M059J (cell line): Measurements from ENCODE around the gene BEND7. TPM values are rescaled to one million over a fixed set of nuclear protein-coding genes. Genes with fewer than 3 reads are reported as not detected.
A peak's percentile ranks its signal among the peaks of the same experiment; 100 is the strongest.
"Not testable (repeated sequence)": the region's sequence is repeated elsewhere in the genome, so short reads cannot be mapped to it uniquely, and the experiment has no call there.

Experiments
- DNase-seq: peaks from one replicate; pipeline ENCODE4 v3.0.0-alpha.2; 2012; ENCODE audit warnings: low read depth
- total RNA-seq: library from RNA; depleted of rRNA; stranded (reverse); fragments of >200 nt; shearing (Covaris generic); gene quantifications from 2 replicates; pipeline ENCODE4 v1.2.3, GENCODE V29; 2014

The BEND7 gene
- total RNA-seq, 1 experiment from 2014 or later = 1.5 TPM

- no peak for DNase-seq
Observed at GRCh38 chr10:13481690-13482089, 47.1 kb downstream of the BEND7 start.

- no peak for DNase-seq
Observed at GRCh38 chr10:13475124-13475523, 53.7 kb downstream of the BEND7 start.

GRCh38 chr10:13473986-13474385 lies 54.8 kb downstream of the BEND7 start:
- DNase-seq = no peak

GRCh38 chr10:13472359-13472758 lies 56.5 kb downstream of the BEND7 start:
- no peak for DNase-seq

- no peak for DNase-seq
Observed at GRCh38 chr10:13470270-13470669, 58.5 kb downstream of the BEND7 start.

GRCh38 chr10:13462551-13462950 lies 66.3 kb downstream of the BEND7 start:
- DNase-seq = no peak

- DNase-seq = no peak
Observed at GRCh38 chr10:13458687-13459012, 70.2 kb downstream of the BEND7 start.

- DNase-seq = no peak
Observed at GRCh38 chr10:13457958-13458686, 70.7 kb downstream of the BEND7 start.

GRCh38 chr10:13453896-13454295 lies 74.9 kb downstream of the BEND7 start:
- no peak for DNase-seq

- DNase-seq = peak; percentile 48
Observed at GRCh38 chr10:13450069-13450468, 78.7 kb downstream of the BEND7 start.

GRCh38 chr10:13449296-13449695 lies 79.5 kb downstream of the BEND7 start:
- no peak for DNase-seq

- no peak for DNase-seq
Observed at GRCh38 chr10:13448216-13448615, 80.6 kb downstream of the BEND7 start.

- no peak for DNase-seq
Observed at GRCh38 chr10:13445656-13446400, 83.0 kb downstream of the BEND7 start.

- DNase-seq = no peak
Observed at GRCh38 chr10:13441476-13441875, 87.3 kb downstream of the BEND7 start.

- no peak for DNase-seq
Observed at GRCh38 chr10:13440185-13441061, 88.4 kb downstream of the BEND7 start.

GRCh38 chr10:13439313-13440184 lies 89.3 kb downstream of the BEND7 start:
- no peak for DNase-seq

- DNase-seq = no peak
Observed at GRCh38 chr10:13437026-13437555, 91.7 kb downstream of the BEND7 start.

GRCh38 chr10:13427943-13428342 lies 100.9 kb downstream of the BEND7 start:
- DNase-seq = not testable (repeated sequence)

GRCh38 chr10:13425397-13425796 lies 103.4 kb downstream of the BEND7 start:
- DNase-seq = no peak

- no peak for DNase-seq
Observed at GRCh38 chr10:13422800-13423199, 106.0 kb downstream of the BEND7 start.

- no peak for DNase-seq
Observed at GRCh38 chr10:13421382-13421917, 107.4 kb downstream of the BEND7 start.
